ENCODE data around the gene PTPRC. TPM values are rescaled to one million over a fixed set of nuclear protein-coding genes. Genes with fewer than 3 reads are reported as not detected.

The PTPRC gene
- total RNA-seq, 1 experiment from 2014 or later, result 1.4 TPM

DNA sequence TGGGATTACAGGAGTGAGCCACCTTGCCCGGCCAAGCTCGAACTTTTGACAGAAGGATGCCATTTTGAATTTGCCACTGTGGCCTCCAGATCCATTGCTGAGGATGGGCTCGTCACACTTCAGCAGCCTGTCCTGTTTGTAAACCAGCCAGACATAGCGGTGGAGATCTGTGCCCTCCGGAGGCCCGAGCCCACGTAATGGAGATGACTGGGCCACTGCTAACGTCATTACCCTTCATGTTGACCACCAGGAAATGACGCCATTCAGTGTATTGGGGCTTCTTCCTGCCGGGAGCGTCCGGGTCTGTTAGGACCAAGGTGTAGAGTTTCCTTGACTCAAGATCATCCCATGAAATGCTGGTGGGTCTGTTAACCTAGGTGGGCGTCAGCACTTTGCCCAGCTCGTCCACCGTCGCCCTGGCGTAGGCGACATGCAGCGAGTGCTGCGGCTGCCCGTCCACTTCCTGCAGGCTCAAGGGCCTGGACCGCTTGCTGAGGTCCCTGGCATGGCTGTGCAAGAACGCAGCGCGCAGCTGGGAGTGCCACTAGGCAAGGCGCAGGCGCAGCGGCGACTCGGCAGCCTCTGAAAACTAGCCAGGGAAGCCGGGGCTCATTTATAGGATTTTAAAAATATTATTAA, 40.8 kb downstream of the PTPRC start:
- POLR2A ChIA-PET, result no interaction called here
- intact Hi-C loops (cut with micrococcal nuclease; ENCODE audit: unreplicated experiment) (loop anchor here (5.0 to 10.0 kb wide), 5 partner anchors 212 to 1155 kb away; no protein-coding TSS in a partner anchor), in situ Hi-C loops (cut with HindIII; ENCODE audit: low pct_unique_long_range_greater_than_20kb, low sequenced_read_pairs) (no loop called here)
- H3K9me3 ChIP-seq (ENCODE audit: control insufficient read depth, insufficient read depth, low read depth, low read length), result no peaks in the 10 kb centered on the region
- TF ChIP-seq, protein P1, sequence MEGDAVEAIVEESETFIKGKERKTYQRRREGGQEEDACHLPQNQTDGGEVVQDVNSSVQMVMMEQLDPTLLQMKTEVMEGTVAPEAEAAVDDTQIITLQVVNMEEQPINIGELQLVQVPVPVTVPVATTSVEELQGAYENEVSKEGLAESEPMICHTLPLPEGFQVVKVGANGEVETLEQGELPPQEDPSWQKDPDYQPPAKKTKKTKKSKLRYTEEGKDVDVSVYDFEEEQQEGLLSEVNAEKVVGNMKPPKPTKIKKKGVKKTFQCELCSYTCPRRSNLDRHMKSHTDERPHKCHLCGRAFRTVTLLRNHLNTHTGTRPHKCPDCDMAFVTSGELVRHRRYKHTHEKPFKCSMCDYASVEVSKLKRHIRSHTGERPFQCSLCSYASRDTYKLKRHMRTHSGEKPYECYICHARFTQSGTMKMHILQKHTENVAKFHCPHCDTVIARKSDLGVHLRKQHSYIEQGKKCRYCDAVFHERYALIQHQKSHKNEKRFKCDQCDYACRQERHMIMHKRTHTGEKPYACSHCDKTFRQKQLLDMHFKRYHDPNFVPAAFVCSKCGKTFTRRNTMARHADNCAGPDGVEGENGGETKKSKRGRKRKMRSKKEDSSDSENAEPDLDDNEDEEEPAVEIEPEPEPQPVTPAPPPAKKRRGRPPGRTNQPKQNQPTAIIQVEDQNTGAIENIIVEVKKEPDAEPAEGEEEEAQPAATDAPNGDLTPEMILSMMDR (IDR thresholded peaks at IDR 0.05), result no peak
- TF ChIP-seq, protein P2, sequence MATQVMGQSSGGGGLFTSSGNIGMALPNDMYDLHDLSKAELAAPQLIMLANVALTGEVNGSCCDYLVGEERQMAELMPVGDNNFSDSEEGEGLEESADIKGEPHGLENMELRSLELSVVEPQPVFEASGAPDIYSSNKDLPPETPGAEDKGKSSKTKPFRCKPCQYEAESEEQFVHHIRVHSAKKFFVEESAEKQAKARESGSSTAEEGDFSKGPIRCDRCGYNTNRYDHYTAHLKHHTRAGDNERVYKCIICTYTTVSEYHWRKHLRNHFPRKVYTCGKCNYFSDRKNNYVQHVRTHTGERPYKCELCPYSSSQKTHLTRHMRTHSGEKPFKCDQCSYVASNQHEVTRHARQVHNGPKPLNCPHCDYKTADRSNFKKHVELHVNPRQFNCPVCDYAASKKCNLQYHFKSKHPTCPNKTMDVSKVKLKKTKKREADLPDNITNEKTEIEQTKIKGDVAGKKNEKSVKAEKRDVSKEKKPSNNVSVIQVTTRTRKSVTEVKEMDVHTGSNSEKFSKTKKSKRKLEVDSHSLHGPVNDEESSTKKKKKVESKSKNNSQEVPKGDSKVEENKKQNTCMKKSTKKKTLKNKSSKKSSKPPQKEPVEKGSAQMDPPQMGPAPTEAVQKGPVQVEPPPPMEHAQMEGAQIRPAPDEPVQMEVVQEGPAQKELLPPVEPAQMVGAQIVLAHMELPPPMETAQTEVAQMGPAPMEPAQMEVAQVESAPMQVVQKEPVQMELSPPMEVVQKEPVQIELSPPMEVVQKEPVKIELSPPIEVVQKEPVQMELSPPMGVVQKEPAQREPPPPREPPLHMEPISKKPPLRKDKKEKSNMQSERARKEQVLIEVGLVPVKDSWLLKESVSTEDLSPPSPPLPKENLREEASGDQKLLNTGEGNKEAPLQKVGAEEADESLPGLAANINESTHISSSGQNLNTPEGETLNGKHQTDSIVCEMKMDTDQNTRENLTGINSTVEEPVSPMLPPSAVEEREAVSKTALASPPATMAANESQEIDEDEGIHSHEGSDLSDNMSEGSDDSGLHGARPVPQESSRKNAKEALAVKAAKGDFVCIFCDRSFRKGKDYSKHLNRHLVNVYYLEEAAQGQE (IDR thresholded peaks at IDR 0.05; ENCODE audit: insufficient read depth in 1 of 2, low read depth in 2 of 2, low read length in 1 of 2), result no peak
- TF ChIP-seq POLR2AphosphoS5 (IDR thresholded peaks at IDR 0.05; ENCODE audit: low read depth, low read length) (no peak), SIN3A (IDR thresholded peaks at IDR 0.05; ENCODE audit: borderline replicate concordance, insufficient read depth, low read depth, low read length) (no peak), TCF7L2 (IDR thresholded peaks at IDR 0.05; ENCODE audit: low read depth, low read length) (no peak)
- H3K36me3 ChIP-seq (ENCODE audit: control insufficient read depth, insufficient read depth, low read length), result no peaks in the 10 kb centered on the region
- no peak overlapping the region for H3K4me3 ChIP-seq (ENCODE audit: low read depth in 2 of 2, low read length in 2 of 2)
- H3K4me1 ChIP-seq (ENCODE audit: control insufficient read depth, insufficient read depth, low read length), result peaks cover 15% of the 10 kb centered on the region
- BruUV-seq (replicated peaks), result no TSS peak
- DNase-seq (ENCODE audit: low read depth, low spot score) (no peak), ATAC-seq (no peak)
- no peaks in the 10 kb centered on the region for H3K27me3 ChIP-seq (ENCODE audit: control insufficient read depth, insufficient read depth, low read length)
- H3K27ac ChIP-seq (ENCODE audit: low read length), result no peak overlapping the region
- CTCF ChIA-PET, result no interaction called here

DNA sequence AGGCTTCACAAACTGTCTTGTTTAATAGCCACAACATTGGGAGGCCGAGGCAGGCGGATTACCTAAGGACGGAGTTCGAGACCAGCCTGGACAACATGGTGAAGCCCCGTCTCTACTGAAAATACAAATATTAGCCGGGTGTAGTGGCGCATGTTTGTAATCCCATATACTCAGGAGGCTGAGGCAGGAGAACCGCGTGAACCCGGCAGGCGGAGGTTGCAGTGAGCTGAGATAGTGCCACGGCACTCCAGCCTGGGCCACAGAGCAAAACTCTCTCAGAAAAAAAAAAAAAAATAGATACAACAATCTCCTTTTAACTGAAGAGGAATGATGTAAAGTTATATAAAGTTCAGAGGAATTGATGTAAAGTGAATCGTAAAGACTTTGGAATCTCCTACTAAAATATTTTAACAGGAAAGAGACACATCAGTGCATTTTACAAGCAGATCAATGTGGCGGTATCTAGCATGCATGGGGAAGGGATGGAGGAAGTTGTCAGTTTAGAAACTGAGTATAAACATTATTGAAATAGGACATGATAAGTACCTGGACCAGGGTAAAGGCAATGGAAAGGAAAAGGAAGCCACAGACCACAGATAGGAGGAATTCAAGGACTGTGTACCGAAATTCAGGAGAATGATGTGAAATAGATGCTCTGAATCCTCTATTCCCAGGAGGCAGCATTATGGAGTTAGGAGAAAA, 41.5 kb downstream of the PTPRC start:
- CTCF ChIA-PET, result no interaction called here

More for the DNA sequence above, 41.5 kb downstream of the PTPRC start:
- in situ Hi-C loops (cut with HindIII; ENCODE audit: low pct_unique_long_range_greater_than_20kb, low sequenced_read_pairs) (no loop called here), intact Hi-C loops (cut with micrococcal nuclease; ENCODE audit: unreplicated experiment) (loop anchor here (5.0 to 10.0 kb wide), 5 partner anchors 213 to 1156 kb away; no protein-coding TSS in a partner anchor)
- Histone ChIP-seq H3K36me3 (ENCODE audit: control insufficient read depth, insufficient read depth, low read length) (no peaks in the 10 kb centered on the region), H3K27me3 (ENCODE audit: control insufficient read depth, insufficient read depth, low read length) (no peaks in the 10 kb centered on the region), H3K9me3 (ENCODE audit: control insufficient read depth, insufficient read depth, low read depth, low read length) (no peaks in the 10 kb centered on the region), H3K27ac (ENCODE audit: low read length) (peak overlapping the region; percentile 80; the same call in 1 of the 2 replicates), H3K4me1 (ENCODE audit: control insufficient read depth, insufficient read depth, low read length) (peaks cover 15% of the 10 kb centered on the region), H3K4me3 (ENCODE audit: low read depth in 2 of 2, low read length in 2 of 2) (no peak overlapping the region)
- ATAC-seq (no peak), DNase-seq (ENCODE audit: low read depth, low spot score) (no peak)
- TF ChIP-seq SIN3A (IDR thresholded peaks at IDR 0.05; ENCODE audit: borderline replicate concordance, insufficient read depth, low read depth, low read length), result no peak
- no peak for TF ChIP-seq TCF7L2 (IDR thresholded peaks at IDR 0.05; ENCODE audit: low read depth, low read length)
- no peak for TF ChIP-seq POLR2AphosphoS5 (IDR thresholded peaks at IDR 0.05; ENCODE audit: low read depth, low read length)
- TF ChIP-seq, protein P2 (IDR thresholded peaks at IDR 0.05; ENCODE audit: insufficient read depth in 1 of 2, low read depth in 2 of 2, low read length in 1 of 2), result no peak
- TF ChIP-seq, protein P1 (IDR thresholded peaks at IDR 0.05), result no peak
- no TSS peak for BruUV-seq (replicated peaks)
- POLR2A ChIA-PET, result no interaction called here
